Activated CD8-positive, alpha-beta T cell treated with anti-CD3 and anti-CD28 coated beads for 36 hours (primary cell): Measurements from ENCODE around the gene TRPV5. TPM values are rescaled to one million over a fixed set of nuclear protein-coding genes. Genes with fewer than 3 reads are reported as not detected.

Experiments
- ATAC-seq: fragments of 200-7000 bp; cut with Tn5 transposase; one replicate; pipeline ENCODE4 v1.10.0; 2021; ENCODE audit warnings: mild to moderate bottlenecking, moderate library complexity
- CTCF ChIA-PET: fragments of 350-600 bp; sonication (Branson Sonifier 250); formaldehyde crosslinking; loops from one replicate; lab custom pipeline; 2021; ENCODE audit warnings: antibody characterized with exemption; lab: Charles Lee
- POLR2A ChIA-PET: fragments of 350-600 bp; sonication (Branson Sonifier 250); formaldehyde crosslinking; loops from one replicate; lab custom pipeline; 2021; ENCODE audit warnings: antibody characterized with exemption; lab: Charles Lee
- DNase-seq: peaks from one replicate; pipeline ENCODE4 v3.0.0-alpha.2; 2020
- H3K27ac Mint-ChIP-seq: one replicate; pipeline ENCODE4 v1.8.0; 2021; ENCODE audit warnings: mild to moderate bottlenecking, mixed read lengths
- H3K27me3 Mint-ChIP-seq: one replicate; pipeline ENCODE4 v1.8.0; 2021; ENCODE audit warnings: mixed read lengths
- H3K36me3 Mint-ChIP-seq: one replicate; pipeline ENCODE4 v1.8.0; 2021; ENCODE audit warnings: low read depth, mixed read lengths
- H3K4me1 Mint-ChIP-seq: one replicate; pipeline ENCODE4 v1.8.0; 2021; ENCODE audit warnings: low read depth, mixed read lengths
- H3K4me3 Mint-ChIP-seq: one replicate; pipeline ENCODE4 v1.8.0; 2021; ENCODE audit warnings: mild to moderate bottlenecking, moderate library complexity, mixed read lengths
- H3K9me3 Mint-ChIP-seq: one replicate; pipeline ENCODE4 v1.8.0; 2021; ENCODE audit warnings: mixed read lengths
- intact Hi-C: fragments of 100-400 bp; cut with micrococcal nuclease; formaldehyde crosslinking; loops from one replicate; pipeline ENCODE4 v1.10.0; 2022
- total RNA-seq, 2 experiments: library from RNA; stranded (reverse); gene quantifications; one replicate each; pipeline ENCODE4 v1.2.3, GENCODE V29; 2021
- TF ChIP-seq, protein P1 (sequence below): fragments of 200-600 bp; IDR thresholded peaks from one replicate; pipeline ENCODE4 v1.8.0; 2022; ENCODE audit warnings: antibody characterized with exemption, mild to moderate bottlenecking

TRPV5 gene
- total RNA-seq, 2 experiments from 2014 or later = not detected

DNA sequence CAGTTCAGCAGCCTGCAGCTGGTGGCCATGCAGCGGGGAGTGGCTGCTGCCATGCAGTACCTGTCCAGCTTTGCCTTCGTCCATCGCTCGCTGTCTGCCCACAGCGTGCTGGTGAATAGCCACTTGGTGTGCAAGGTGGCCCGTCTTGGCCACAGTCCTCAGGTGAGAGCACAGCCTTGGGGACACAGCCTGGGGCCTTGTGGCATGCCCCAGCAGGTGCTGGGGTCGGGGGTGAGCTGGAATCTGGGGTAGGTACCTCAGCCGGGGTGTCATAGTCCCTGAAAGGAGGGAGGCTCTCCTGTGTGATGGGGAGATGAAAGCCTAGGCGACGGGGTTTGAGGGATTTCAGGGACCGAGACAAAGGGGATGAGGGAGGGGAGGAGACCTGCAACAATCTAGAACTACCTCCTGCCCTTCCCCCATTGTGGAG, 64.5 kb downstream of the TRPV5 start:
- Mint-ChIP-seq H3K27ac (no peak overlapping the region), H3K27me3 (no peaks in the 10 kb centered on the region), H3K9me3 (no peaks in the 10 kb centered on the region), H3K4me3 (no peak overlapping the region), H3K4me1 (no peaks in the 10 kb centered on the region), H3K36me3 (no peaks in the 10 kb centered on the region)
- ATAC-seq (no peak), DNase-seq (no peak)
- intact Hi-C loops = no loop called here
- POLR2A ChIA-PET = no interaction called here
- TF ChIP-seq, protein P1, sequence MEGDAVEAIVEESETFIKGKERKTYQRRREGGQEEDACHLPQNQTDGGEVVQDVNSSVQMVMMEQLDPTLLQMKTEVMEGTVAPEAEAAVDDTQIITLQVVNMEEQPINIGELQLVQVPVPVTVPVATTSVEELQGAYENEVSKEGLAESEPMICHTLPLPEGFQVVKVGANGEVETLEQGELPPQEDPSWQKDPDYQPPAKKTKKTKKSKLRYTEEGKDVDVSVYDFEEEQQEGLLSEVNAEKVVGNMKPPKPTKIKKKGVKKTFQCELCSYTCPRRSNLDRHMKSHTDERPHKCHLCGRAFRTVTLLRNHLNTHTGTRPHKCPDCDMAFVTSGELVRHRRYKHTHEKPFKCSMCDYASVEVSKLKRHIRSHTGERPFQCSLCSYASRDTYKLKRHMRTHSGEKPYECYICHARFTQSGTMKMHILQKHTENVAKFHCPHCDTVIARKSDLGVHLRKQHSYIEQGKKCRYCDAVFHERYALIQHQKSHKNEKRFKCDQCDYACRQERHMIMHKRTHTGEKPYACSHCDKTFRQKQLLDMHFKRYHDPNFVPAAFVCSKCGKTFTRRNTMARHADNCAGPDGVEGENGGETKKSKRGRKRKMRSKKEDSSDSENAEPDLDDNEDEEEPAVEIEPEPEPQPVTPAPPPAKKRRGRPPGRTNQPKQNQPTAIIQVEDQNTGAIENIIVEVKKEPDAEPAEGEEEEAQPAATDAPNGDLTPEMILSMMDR = no peak
- CTCF ChIA-PET = interaction anchor here (0.6 to 5.7 kb wide), 2 partner anchors 12 to 408 kb away, joined by 3 to 27 read pairs; no protein-coding TSS in a partner anchor

DNA sequence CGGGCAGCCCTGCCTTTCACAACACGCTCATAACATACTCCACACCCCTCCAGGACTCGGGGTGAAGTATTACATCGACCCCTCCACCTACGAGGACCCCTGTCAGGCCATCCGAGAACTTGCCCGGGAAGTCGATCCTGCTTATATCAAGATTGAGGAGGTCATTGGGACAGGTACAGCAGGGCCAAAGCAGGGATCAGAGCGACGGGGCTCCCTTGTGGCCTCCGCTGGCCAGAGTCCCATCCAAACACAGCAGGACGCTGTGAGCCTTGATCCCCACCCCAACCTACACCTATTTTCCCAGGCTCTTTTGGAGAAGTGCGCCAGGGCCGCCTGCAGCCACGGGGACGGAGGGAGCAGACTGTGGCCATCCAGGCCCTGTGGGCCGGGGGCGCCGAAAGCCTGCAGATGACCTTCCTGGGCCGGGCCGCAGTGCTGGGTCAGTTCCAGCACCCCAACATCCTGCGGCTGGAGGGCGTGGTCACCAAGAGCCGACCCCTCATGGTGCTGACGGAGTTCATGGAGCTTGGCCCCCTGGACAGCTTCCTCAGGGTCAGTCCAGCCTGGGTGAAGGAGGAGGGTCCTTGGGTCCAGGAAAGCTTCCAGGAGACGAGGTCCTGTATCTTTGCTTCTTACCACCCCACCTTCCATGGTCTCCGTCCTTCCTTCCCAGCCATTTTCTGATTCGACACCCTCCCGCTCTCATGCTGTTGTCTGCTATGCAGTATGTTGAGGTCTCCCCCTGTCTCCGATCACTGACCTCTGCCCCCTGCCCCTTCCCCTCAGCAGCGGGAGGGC, 65.2 kb downstream of the TRPV5 start:
- intact Hi-C loops = no loop called here
- Mint-ChIP-seq H3K4me3 (no peak overlapping the region), H3K27ac (no peak overlapping the region), H3K36me3 (no peaks in the 10 kb centered on the region), H3K27me3 (no peaks in the 10 kb centered on the region), H3K9me3 (no peaks in the 10 kb centered on the region), H3K4me1 (no peaks in the 10 kb centered on the region)
- ATAC-seq (no peak), DNase-seq (no peak)
- TF ChIP-seq, protein P1 = no peak
- CTCF ChIA-PET = interaction anchor here (0.6 to 5.7 kb wide), 2 partner anchors 13 to 407 kb away, joined by 3 to 27 read pairs; no protein-coding TSS in a partner anchor
- POLR2A ChIA-PET = no interaction called here

DNA sequence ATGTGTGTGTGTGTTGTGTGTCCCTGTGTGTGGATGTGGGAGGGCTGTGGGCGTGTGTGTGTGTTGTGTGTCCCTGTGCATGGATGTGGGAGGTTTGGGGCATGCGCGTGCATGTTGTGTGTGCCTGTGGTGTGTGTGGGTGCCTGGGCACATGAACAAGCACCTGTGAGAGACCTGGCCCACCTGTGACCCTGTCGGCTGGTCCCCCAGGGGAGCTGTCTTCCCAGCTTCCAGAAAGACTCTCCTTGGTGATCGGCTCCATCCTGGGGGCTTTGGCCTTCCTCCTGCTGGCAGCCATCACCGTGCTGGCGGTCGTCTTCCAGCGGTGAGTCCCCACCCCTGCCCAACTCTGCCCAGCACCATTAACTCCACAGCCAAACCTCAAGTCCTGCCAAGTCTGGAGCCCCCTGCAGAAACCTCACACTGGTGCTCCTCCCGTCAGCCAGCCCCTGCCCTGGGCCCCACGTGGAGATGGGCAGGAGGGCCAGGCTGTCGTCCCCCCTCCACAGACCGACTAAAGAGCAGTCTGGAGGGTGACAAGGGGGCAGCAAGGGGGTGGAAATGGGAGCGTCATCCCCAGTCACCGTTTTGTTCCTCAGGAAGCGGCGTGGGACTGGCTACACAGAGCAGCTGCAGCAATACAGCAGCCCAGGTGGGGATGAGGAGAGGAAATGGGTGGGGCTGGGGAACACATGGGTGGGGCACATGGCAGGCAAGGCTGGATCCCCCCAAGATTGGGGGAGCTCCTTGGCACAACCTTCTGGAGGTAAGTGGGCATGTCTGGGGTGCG, 66.0 kb downstream of the TRPV5 start:
- ATAC-seq = no peak
- intact Hi-C loops = no loop called here
- ChIA-PET POLR2A (no interaction called here), CTCF (no interaction called here)
- no peak overlapping the region for H3K27ac Mint-ChIP-seq
- H3K36me3 Mint-ChIP-seq = no peaks in the 10 kb centered on the region
- no peaks in the 10 kb centered on the region for H3K9me3 Mint-ChIP-seq
- H3K4me3 Mint-ChIP-seq = no peak overlapping the region
- H3K27me3 Mint-ChIP-seq = no peaks in the 10 kb centered on the region
- no peak for DNase-seq
- TF ChIP-seq, protein P1 = no peak
- no peaks in the 10 kb centered on the region for H3K4me1 Mint-ChIP-seq

DNA sequence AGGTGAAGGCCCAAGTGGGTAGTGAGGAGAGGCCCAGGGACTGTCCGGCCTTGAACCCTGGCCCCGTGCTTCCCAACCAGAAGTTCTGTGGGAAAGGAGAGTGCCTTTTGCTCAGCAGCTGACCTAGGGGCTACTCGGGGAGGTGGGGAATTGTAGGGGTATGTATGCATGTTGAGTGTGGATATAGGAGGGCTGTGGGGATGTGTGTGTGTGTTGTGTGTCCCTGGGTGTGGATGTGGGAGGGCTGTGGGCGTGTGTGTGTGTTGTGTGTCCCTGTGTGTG, 66.5 kb downstream of the TRPV5 start:
- H3K27me3 Mint-ChIP-seq = no peaks in the 10 kb centered on the region

More for the DNA sequence above, 66.5 kb downstream of the TRPV5 start:
- TF ChIP-seq, protein P1 = no peak
- Mint-ChIP-seq H3K9me3 (no peaks in the 10 kb centered on the region), H3K4me1 (no peaks in the 10 kb centered on the region), H3K27ac (no peak overlapping the region), H3K4me3 (no peak overlapping the region), H3K36me3 (no peaks in the 10 kb centered on the region)
- ATAC-seq (no peak), DNase-seq (no peak)
- ChIA-PET CTCF (interaction anchor here (1.3 to 1.5 kb wide), 3 partner anchors 9 to 508 kb away, joined by 3 to 8 read pairs (median 5); no protein-coding TSS in a partner anchor), POLR2A (no interaction called here)
- intact Hi-C loops = no loop called here
